Astrocyte (in vitro differentiated cells and primary cell): ENCODE data around the gene CERCAM.

Experiments
- CTCF ChIP-seq: IDR thresholded peaks from 2 replicates; pipeline ENCODE4 v1.5.1; 2011; ENCODE audit warnings: low read depth, mild to moderate bottlenecking, inconsistent platforms, low read length, moderate library complexity; ENCODE audit not compliant: insufficient read depth
- EZH2 ChIP-seq: IDR thresholded peaks from 2 replicates; pipeline ENCODE4 v1.6.1; 2012; ENCODE audit warnings: mild to moderate bottlenecking, low read length, inconsistent platforms; ENCODE audit not compliant: insufficient read depth

GRCh38 chr9:128429513-128430086 lies 8.9 kb downstream of the CERCAM start:
- no peak for TF ChIP-seq CTCF
- TF ChIP-seq EZH2: no peak
